Keratinocyte (primary cell): ENCODE measurements around the gene NSG1.

Experiments used
- EZH2 ChIP-seq: IDR thresholded peaks from one replicate; pipeline ENCODE4 v1.6.1; 2012; ENCODE audit warnings: inconsistent platforms, mild to moderate bottlenecking, low read length, moderate library complexity
- TF ChIP-seq, protein P1 (sequence below), 3 experiments: IDR thresholded peaks in 1 of 3; conservative IDR thresholded peaks in 1 of 3; optimal IDR thresholded peaks in 1 of 3; 2 replicates in 2 of 3; 3 replicates in 1 of 3; pipeline versions ENCODE3 to v1.5.1; 2011; ENCODE audit warnings: low read length in 3 of 3, mild to moderate bottlenecking in 3 of 3, moderate library complexity in 2 of 3, control low read depth in 1 of 3, inconsistent platforms in 1 of 3; ENCODE audit not compliant: insufficient read depth in 2 of 3; ENCODE audit errors: extremely low read depth in 1 of 3

DNA sequence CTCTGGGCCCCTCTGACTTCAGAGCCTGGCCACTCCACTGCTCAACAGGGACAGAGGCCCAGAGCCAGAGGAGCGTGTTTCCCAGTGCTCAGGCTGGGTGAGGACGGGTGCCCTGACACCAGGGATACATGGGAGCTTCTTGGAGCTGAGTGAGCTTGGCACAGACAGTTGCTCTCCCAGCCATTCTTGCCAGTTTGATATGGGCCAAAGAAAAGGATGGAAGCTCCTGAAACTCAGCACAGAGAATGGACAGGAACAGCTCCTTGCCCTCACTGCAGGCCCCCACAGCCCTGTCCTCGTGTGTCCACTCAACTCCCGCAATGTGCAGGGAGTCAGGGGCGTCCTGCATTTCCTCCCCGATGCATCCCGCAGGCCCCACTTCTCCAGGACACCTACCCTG, 38.8 kb downstream of the NSG1 start:
- TF ChIP-seq, protein P1, sequence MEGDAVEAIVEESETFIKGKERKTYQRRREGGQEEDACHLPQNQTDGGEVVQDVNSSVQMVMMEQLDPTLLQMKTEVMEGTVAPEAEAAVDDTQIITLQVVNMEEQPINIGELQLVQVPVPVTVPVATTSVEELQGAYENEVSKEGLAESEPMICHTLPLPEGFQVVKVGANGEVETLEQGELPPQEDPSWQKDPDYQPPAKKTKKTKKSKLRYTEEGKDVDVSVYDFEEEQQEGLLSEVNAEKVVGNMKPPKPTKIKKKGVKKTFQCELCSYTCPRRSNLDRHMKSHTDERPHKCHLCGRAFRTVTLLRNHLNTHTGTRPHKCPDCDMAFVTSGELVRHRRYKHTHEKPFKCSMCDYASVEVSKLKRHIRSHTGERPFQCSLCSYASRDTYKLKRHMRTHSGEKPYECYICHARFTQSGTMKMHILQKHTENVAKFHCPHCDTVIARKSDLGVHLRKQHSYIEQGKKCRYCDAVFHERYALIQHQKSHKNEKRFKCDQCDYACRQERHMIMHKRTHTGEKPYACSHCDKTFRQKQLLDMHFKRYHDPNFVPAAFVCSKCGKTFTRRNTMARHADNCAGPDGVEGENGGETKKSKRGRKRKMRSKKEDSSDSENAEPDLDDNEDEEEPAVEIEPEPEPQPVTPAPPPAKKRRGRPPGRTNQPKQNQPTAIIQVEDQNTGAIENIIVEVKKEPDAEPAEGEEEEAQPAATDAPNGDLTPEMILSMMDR (optimal IDR thresholded peaks at IDR 0.05 in 1 of 3, IDR thresholded peaks at IDR 0.05 in 1 of 3, conservative IDR thresholded peaks at IDR 0.05 in 1 of 3; ENCODE audit: extremely low read depth in 1 of 3, insufficient read depth in 2 of 3, low read length in 3 of 3) = no peak
- TF ChIP-seq EZH2 = no peak
